Activated CD4-positive, alpha-beta T cell treated with anti-CD3 and anti-CD28 coated beads for 36 hours (primary cell): Measurements from ENCODE around the gene MFSD1. TPM values are rescaled to one million over a fixed set of nuclear protein-coding genes. Genes with fewer than 3 reads are reported as not detected.

Experiments used
- ATAC-seq: fragments of 200-7000 bp; cut with Tn5 transposase; one replicate; pipeline ENCODE4 v1.10.0; 2021; ENCODE audit warnings: mild to moderate bottlenecking, moderate library complexity
- CTCF ChIA-PET: fragments of 350-600 bp; sonication (Branson Sonifier 250); formaldehyde crosslinking; loops from one replicate; lab custom pipeline; 2021; ENCODE audit warnings: antibody characterized with exemption; lab: Charles Lee
- POLR2A ChIA-PET: fragments of 350-600 bp; sonication (Branson Sonifier 250); formaldehyde crosslinking; loops from one replicate; lab custom pipeline; 2021; ENCODE audit warnings: antibody characterized with exemption, inconsistent platforms; lab: Charles Lee
- DNase-seq: peaks from one replicate; pipeline ENCODE4 v3.0.0-alpha.2; 2020
- H3K27ac Mint-ChIP-seq: one replicate; pipeline ENCODE4 v1.8.0; 2021; ENCODE audit warnings: mixed read lengths
- H3K27me3 Mint-ChIP-seq: one replicate; pipeline ENCODE4 v1.8.0; 2021; ENCODE audit warnings: mixed read lengths
- H3K36me3 Mint-ChIP-seq: one replicate; pipeline ENCODE4 v1.8.0; 2021; ENCODE audit warnings: low read depth, mixed read lengths
- H3K4me1 Mint-ChIP-seq: one replicate; pipeline ENCODE4 v1.8.0; 2021; ENCODE audit warnings: mixed read lengths
- H3K4me3 Mint-ChIP-seq: one replicate; pipeline ENCODE4 v1.8.0; 2021; ENCODE audit warnings: mild to moderate bottlenecking, moderate library complexity, mixed read lengths
- H3K9me3 Mint-ChIP-seq: one replicate; pipeline ENCODE4 v1.8.0; 2021; ENCODE audit warnings: low read depth, mixed read lengths
- intact Hi-C, 2 experiments: fragments of 100-400 bp; cut with DNase I in 1 of 2; cut with micrococcal nuclease in 1 of 2; formaldehyde crosslinking; loops; one replicate each; pipeline versions ENCODE4 v1.14.2 to v1.15.1; 2022 to 2024; cut with DNase I, micrococcal nuclease
- total RNA-seq, 2 experiments: library from RNA; stranded (reverse); gene quantifications; one replicate each; pipeline ENCODE4 v1.2.3, GENCODE V29; 2021

Gene MFSD1
- total RNA-seq, 2 experiments from 2014 or later = 6.9 to 13.1 TPM

GRCh38 chr3:158821847-158822246 lies 20.0 kb downstream of the MFSD1 start:
- Mint-ChIP-seq H3K9me3 (no peaks in the 10 kb centered on the region), H3K4me1 (no peaks in the 10 kb centered on the region), H3K36me3 (peaks cover 20% of the 10 kb centered on the region), H3K27ac (no peak overlapping the region), H3K27me3 (no peaks in the 10 kb centered on the region), H3K4me3 (no peak overlapping the region)
- intact Hi-C loops = no loop called here
- ATAC-seq (no peak), DNase-seq (no peak)
- POLR2A ChIA-PET = no interaction called here
- CTCF ChIA-PET = no interaction called here

- ChIA-PET CTCF (no interaction called here), POLR2A (no interaction called here)
- Mint-ChIP-seq H3K36me3 (peaks cover 20% of the 10 kb centered on the region), H3K4me1 (no peaks in the 10 kb centered on the region), H3K27ac (no peak overlapping the region), H3K27me3 (no peaks in the 10 kb centered on the region), H3K4me3 (no peak overlapping the region), H3K9me3 (no peaks in the 10 kb centered on the region)
- DNase-seq = no peak
- intact Hi-C loops = no loop called here
- ATAC-seq = no peak
Observed at GRCh38 chr3:158823426-158823825, 21.6 kb downstream of the MFSD1 start.

DNA sequence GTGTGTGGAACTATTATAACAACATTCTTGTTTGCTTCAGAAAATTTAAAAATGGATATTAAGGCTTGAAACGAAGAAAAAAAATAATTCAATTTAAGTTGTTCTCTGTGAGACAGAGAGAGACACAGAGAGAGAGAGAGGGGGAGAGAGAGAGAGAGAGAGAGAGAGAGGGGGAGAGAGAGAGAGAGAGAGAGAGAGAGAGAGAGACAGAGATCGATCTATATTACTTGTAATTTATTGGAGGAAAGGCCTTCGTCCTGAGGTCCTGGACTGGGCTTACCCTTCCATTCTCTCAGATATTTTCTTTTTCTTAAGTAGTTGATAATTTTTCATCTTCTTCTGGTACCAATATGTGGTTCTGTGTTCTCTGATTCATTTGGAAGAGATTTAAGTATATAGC lies 25.9 kb downstream of the MFSD1 start:
- CTCF ChIA-PET = no interaction called here
- Mint-ChIP-seq H3K27ac (no peak overlapping the region), H3K4me3 (no peak overlapping the region), H3K27me3 (no peaks in the 10 kb centered on the region), H3K36me3 (peaks cover 25% of the 10 kb centered on the region), H3K9me3 (no peaks in the 10 kb centered on the region), H3K4me1 (no peaks in the 10 kb centered on the region)
- intact Hi-C loops = no loop called here
- ATAC-seq = no peak
- DNase-seq = no peak
- POLR2A ChIA-PET = no interaction called here

- H3K9me3 Mint-ChIP-seq = no peaks in the 10 kb centered on the region
- ATAC-seq (peak; percentile 78), DNase-seq (peak; percentile 16)
- CTCF ChIA-PET = interaction anchor here (1.1 to 2.0 kb wide), 2 partner anchors 16 to 39 kb away, joined by 3 to 8 read pairs; no protein-coding TSS in a partner anchor
- H3K36me3 Mint-ChIP-seq = peaks cover 17% of the 10 kb centered on the region
- POLR2A ChIA-PET = no interaction called here
- H3K27me3 Mint-ChIP-seq = no peaks in the 10 kb centered on the region
- H3K4me1 Mint-ChIP-seq = no peaks in the 10 kb centered on the region
- H3K27ac Mint-ChIP-seq = no peak overlapping the region
- H3K4me3 Mint-ChIP-seq = no peak overlapping the region
- intact Hi-C loops = no loop called here
Observed at GRCh38 chr3:158830391-158830790, 28.5 kb downstream of the MFSD1 start.

- no peak for ATAC-seq
- Mint-ChIP-seq H3K4me3 (no peak overlapping the region), H3K4me1 (no peaks in the 10 kb centered on the region), H3K27me3 (no peaks in the 10 kb centered on the region), H3K27ac (no peak overlapping the region), H3K36me3 (peaks cover 16% of the 10 kb centered on the region), H3K9me3 (no peaks in the 10 kb centered on the region)
- ChIA-PET POLR2A (no interaction called here), CTCF (no interaction called here)
- intact Hi-C loops = no loop called here
- no peak for DNase-seq
Observed at GRCh38 chr3:158831861-158832260, 30.0 kb downstream of the MFSD1 start.

DNA sequence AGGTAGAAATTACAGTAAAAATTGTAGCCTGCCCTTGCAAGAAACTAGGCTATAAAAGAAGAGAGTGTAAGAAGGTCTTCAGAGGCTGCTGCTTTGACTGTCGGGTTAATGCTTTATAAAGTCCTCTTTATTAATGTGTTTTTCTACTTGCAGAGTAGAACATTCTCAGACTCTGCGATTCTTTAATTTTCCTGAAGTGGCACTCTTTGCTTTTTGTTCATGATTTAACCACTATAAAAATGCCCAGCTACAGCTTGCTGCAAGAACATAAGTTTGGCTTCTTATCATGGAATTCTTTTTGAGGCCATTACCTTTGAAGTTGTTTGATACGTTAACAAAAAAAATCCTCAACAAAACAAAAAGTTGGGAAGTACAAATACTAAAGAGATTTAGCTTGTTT lies 33.8 kb downstream of the MFSD1 start:
- ATAC-seq (no peak), DNase-seq (no peak)
- POLR2A ChIA-PET = no interaction called here
- Mint-ChIP-seq H3K27me3 (no peaks in the 10 kb centered on the region), H3K4me3 (no peak overlapping the region), H3K4me1 (no peaks in the 10 kb centered on the region), H3K36me3 (peaks cover 7% of the 10 kb centered on the region), H3K9me3 (no peaks in the 10 kb centered on the region), H3K27ac (no peak overlapping the region)
- intact Hi-C loops = no loop called here
- CTCF ChIA-PET = interaction anchor here (1.4 to 1.6 kb wide), 2 partner anchors 9 to 10 kb away, joined by 3 to 8 read pairs; no protein-coding TSS in a partner anchor

GRCh38 chr3:158836312-158836711 lies 34.5 kb downstream of the MFSD1 start:
- no peaks in the 10 kb centered on the region for H3K4me1 Mint-ChIP-seq
- CTCF ChIA-PET = interaction anchor here (1.4 to 1.6 kb wide), 2 partner anchors 9 to 10 kb away, joined by 3 to 8 read pairs; no protein-coding TSS in a partner anchor
- no peaks in the 10 kb centered on the region for H3K27me3 Mint-ChIP-seq
- POLR2A ChIA-PET = no interaction called here
- ATAC-seq (no peak), DNase-seq (no peak)
- no peaks in the 10 kb centered on the region for H3K9me3 Mint-ChIP-seq
- peaks cover 4% of the 10 kb centered on the region for H3K36me3 Mint-ChIP-seq
- intact Hi-C loops = no loop called here
- H3K27ac Mint-ChIP-seq = no peak overlapping the region
- no peak overlapping the region for H3K4me3 Mint-ChIP-seq

GRCh38 chr3:158837240-158837639 lies 35.4 kb downstream of the MFSD1 start:
- H3K4me3 Mint-ChIP-seq = no peak overlapping the region
- no peak overlapping the region for H3K27ac Mint-ChIP-seq
- H3K9me3 Mint-ChIP-seq = no peaks in the 10 kb centered on the region
- H3K4me1 Mint-ChIP-seq = no peaks in the 10 kb centered on the region
- ChIA-PET CTCF (interaction anchor here (0.9 kb wide), 1 partner anchor 9 kb away, joined by 3 read pairs; no protein-coding TSS in a partner anchor), POLR2A (no interaction called here)
- H3K36me3 Mint-ChIP-seq = no peaks in the 10 kb centered on the region
- DNase-seq (no peak), ATAC-seq (no peak)
- H3K27me3 Mint-ChIP-seq = no peaks in the 10 kb centered on the region
- intact Hi-C loops = no loop called here

GRCh38 chr3:158839966-158840365 lies 38.1 kb downstream of the MFSD1 start:
- DNase-seq (no peak), ATAC-seq (no peak)
- no peak overlapping the region for H3K4me3 Mint-ChIP-seq
- no peaks in the 10 kb centered on the region for H3K36me3 Mint-ChIP-seq
- no peak overlapping the region for H3K27ac Mint-ChIP-seq
- CTCF ChIA-PET = interaction anchor here (1.2 to 3.0 kb wide), 3 partner anchors 9 to 420 kb away, joined by 3 to 9 read pairs (median 4); no protein-coding TSS in a partner anchor
- intact Hi-C loops = loop anchor here in 1 of 2 experiments (10.0 kb wide), 1 partner anchor 1165 kb away; no protein-coding TSS in a partner anchor
- H3K9me3 Mint-ChIP-seq = no peaks in the 10 kb centered on the region
- no peaks in the 10 kb centered on the region for H3K4me1 Mint-ChIP-seq
- no peaks in the 10 kb centered on the region for H3K27me3 Mint-ChIP-seq
- POLR2A ChIA-PET = interaction anchor here (0.6 kb wide), 1 partner anchor 118 kb away, joined by 3 read pairs; no protein-coding TSS in a partner anchor

- no peaks in the 10 kb centered on the region for H3K36me3 Mint-ChIP-seq
- CTCF ChIA-PET = interaction anchor here (0.6 to 3.0 kb wide), 2 partner anchors 297 to 419 kb away, joined by 4 to 9 read pairs; no protein-coding TSS in a partner anchor
- ATAC-seq = no peak
- H3K27me3 Mint-ChIP-seq = no peaks in the 10 kb centered on the region
- H3K27ac Mint-ChIP-seq = no peak overlapping the region
- no peak for DNase-seq
- no peaks in the 10 kb centered on the region for H3K9me3 Mint-ChIP-seq
- POLR2A ChIA-PET = no interaction called here
- intact Hi-C loops = loop anchor here in 1 of 2 experiments (10.0 kb wide), 1 partner anchor 1163 kb away; no protein-coding TSS in a partner anchor
- H3K4me3 Mint-ChIP-seq = no peak overlapping the region
- peaks cover 2% of the 10 kb centered on the region for H3K4me1 Mint-ChIP-seq
Observed at GRCh38 chr3:158841387-158841786, 39.5 kb downstream of the MFSD1 start.

- H3K27me3 Mint-ChIP-seq = peaks cover 2% of the 10 kb centered on the region
- no peak overlapping the region for H3K27ac Mint-ChIP-seq
- ATAC-seq (no peak), DNase-seq (no peak)
- ChIA-PET POLR2A (no interaction called here), CTCF (interaction anchor here (1.0 to 5.5 kb wide), 3 partner anchors 14 to 1244 kb away, joined by 3 to 58 read pairs (median 4); no protein-coding TSS in a partner anchor)
- H3K4me1 Mint-ChIP-seq = peaks cover 6% of the 10 kb centered on the region
- no peaks in the 10 kb centered on the region for H3K9me3 Mint-ChIP-seq
- H3K36me3 Mint-ChIP-seq = no peaks in the 10 kb centered on the region
- no peak overlapping the region for H3K4me3 Mint-ChIP-seq
- intact Hi-C loops = loop anchor here in 1 of 2 experiments (10.0 kb wide), 1 partner anchor 1162 kb away; no protein-coding TSS in a partner anchor
Observed at GRCh38 chr3:158842976-158843375, 41.1 kb downstream of the MFSD1 start.

DNA sequence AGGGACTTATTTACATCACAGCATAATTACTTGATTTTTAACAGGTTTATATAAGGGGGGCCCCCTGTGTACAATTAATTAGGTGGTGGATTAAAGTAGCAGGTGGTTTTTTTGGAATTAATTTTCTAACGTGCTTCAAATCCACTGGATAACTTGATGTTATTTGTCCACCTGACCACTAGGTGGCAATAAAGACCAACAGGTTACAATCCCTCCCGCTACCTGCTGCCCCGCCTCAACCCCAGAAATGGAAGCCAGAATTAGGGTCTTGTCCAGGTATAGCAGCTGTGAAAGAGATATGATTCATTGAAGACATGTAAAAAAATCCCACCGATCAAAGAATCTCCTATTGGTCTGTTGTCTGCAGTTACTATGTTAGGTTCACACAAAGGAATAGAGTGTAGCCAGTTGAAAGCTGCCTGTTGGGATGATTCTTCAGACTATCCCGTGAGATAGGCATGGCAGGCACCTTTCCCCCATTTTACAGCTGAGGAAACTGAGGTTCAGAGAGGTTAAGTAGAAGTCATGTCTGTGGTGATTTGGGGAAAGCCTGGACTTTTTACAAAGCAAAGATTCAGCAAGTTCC lies 44.0 kb downstream of the MFSD1 start:
- CTCF ChIA-PET = interaction anchor here (0.6 to 5.5 kb wide), 18 partner anchors 10 to 1636 kb away, joined by 3 to 58 read pairs (median 4); no protein-coding TSS in a partner anchor
- no peak overlapping the region for H3K4me3 Mint-ChIP-seq
- peaks cover 6% of the 10 kb centered on the region for H3K4me1 Mint-ChIP-seq
- ATAC-seq (peak; percentile 71), DNase-seq (peak; percentile 48)
- no peaks in the 10 kb centered on the region for H3K36me3 Mint-ChIP-seq
- intact Hi-C loops = loop anchor here (1.0 to 10.0 kb wide), 3 partner anchors 414 to 1159 kb away; no protein-coding TSS in a partner anchor
- POLR2A ChIA-PET = no interaction called here
- peaks cover 2% of the 10 kb centered on the region for H3K27me3 Mint-ChIP-seq
- H3K27ac Mint-ChIP-seq = no peak overlapping the region
- H3K9me3 Mint-ChIP-seq = no peaks in the 10 kb centered on the region
